ENCODE data around the gene KLC4. TPM values are rescaled to one million over a fixed set of nuclear protein-coding genes. Genes with fewer than 3 reads are reported as not detected.

KLC4 gene
- polyA plus RNA-seq, 1 experiment, result 9.1 TPM

GRCh38 chr6:43024436-43024835, 35.0 kb upstream of the KLC4 start:
- Histone ChIP-seq H3K4me3 (ENCODE audit: low read depth, low read length) (no peak overlapping the region), H3K27me3 (ENCODE audit: control insufficient read depth, insufficient read depth, low read length) (no peaks in the 10 kb centered on the region), H3K27ac (ENCODE audit: low read depth, low read length) (no peak overlapping the region), H3K9me3 (ENCODE audit: control insufficient read depth, insufficient read depth, low read length) (no peaks in the 10 kb centered on the region)
- POLR2A ChIA-PET, result interaction anchor here (0.6 kb wide), 1 partner anchor 145 kb away, joined by 3 read pairs; the partner anchor contains the start of gene RPL7L1
- TF ChIP-seq, protein P1, sequence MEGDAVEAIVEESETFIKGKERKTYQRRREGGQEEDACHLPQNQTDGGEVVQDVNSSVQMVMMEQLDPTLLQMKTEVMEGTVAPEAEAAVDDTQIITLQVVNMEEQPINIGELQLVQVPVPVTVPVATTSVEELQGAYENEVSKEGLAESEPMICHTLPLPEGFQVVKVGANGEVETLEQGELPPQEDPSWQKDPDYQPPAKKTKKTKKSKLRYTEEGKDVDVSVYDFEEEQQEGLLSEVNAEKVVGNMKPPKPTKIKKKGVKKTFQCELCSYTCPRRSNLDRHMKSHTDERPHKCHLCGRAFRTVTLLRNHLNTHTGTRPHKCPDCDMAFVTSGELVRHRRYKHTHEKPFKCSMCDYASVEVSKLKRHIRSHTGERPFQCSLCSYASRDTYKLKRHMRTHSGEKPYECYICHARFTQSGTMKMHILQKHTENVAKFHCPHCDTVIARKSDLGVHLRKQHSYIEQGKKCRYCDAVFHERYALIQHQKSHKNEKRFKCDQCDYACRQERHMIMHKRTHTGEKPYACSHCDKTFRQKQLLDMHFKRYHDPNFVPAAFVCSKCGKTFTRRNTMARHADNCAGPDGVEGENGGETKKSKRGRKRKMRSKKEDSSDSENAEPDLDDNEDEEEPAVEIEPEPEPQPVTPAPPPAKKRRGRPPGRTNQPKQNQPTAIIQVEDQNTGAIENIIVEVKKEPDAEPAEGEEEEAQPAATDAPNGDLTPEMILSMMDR (IDR thresholded peaks at IDR 0.05; ENCODE audit: low read depth, low read length), result no peak
- CTCF ChIA-PET, result no interaction called here
- DNase-seq (ENCODE audit: low read depth, low spot score), result no peak

- TF ChIP-seq, protein P1 (IDR thresholded peaks at IDR 0.05; ENCODE audit: low read depth, low read length), result no peak
- Histone ChIP-seq H3K4me3 (ENCODE audit: low read depth, low read length) (no peak overlapping the region), H3K27ac (ENCODE audit: low read depth, low read length) (peak overlapping the region; percentile 11), H3K9me3 (ENCODE audit: control insufficient read depth, insufficient read depth, low read length) (no peaks in the 10 kb centered on the region), H3K27me3 (ENCODE audit: control insufficient read depth, insufficient read depth, low read length) (no peaks in the 10 kb centered on the region)
- ChIA-PET CTCF (no interaction called here), POLR2A (interaction anchor here (0.6 kb wide), 1 partner anchor 129 kb away, joined by 3 read pairs; no protein-coding TSS in a partner anchor)
- no peak for DNase-seq (ENCODE audit: low read depth, low spot score)
These were observed 33.1 kb upstream of the KLC4 start for GRCh38 chr6:43026365-43026764.

DNA sequence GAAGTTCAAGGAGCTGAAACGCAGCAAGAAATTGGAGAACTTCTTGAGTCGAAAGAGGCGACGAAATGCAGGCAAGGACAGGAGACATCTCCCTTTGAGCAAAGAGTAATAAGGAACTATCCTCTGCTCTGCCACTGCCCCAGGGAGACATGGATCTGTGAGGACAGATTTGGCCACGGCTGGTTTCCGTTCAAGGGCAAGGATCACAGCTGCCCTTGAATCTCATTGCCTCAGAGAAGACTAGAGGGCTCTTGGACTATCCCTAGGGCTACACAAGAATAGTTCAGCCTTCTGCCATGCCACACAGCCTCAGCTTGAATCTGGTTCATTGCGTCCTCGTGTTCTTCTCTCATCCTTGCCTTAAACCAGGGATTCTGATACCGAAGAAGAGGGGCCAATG, 30.3 kb upstream of the KLC4 start:
- Histone ChIP-seq H3K27ac (ENCODE audit: low read depth, low read length) (peak overlapping the region; percentile 11), H3K4me3 (ENCODE audit: low read depth, low read length) (no peak overlapping the region), H3K9me3 (ENCODE audit: control insufficient read depth, insufficient read depth, low read length) (no peaks in the 10 kb centered on the region), H3K27me3 (ENCODE audit: control insufficient read depth, insufficient read depth, low read length) (no peaks in the 10 kb centered on the region)
- ChIA-PET CTCF (interaction anchor here (1.0 kb wide), 1 partner anchor 33 kb away, joined by 3 read pairs; no protein-coding TSS in a partner anchor), POLR2A (interaction anchor here (0.6 to 1.5 kb wide), 2 partner anchors 25 to 135 kb away, joined by 4 to 5 read pairs; partner anchors contain the start of gene CUL7)
- TF ChIP-seq, protein P1 (IDR thresholded peaks at IDR 0.05; ENCODE audit: low read depth, low read length), result no peak
- no peak for DNase-seq (ENCODE audit: low read depth, low spot score)

DNA sequence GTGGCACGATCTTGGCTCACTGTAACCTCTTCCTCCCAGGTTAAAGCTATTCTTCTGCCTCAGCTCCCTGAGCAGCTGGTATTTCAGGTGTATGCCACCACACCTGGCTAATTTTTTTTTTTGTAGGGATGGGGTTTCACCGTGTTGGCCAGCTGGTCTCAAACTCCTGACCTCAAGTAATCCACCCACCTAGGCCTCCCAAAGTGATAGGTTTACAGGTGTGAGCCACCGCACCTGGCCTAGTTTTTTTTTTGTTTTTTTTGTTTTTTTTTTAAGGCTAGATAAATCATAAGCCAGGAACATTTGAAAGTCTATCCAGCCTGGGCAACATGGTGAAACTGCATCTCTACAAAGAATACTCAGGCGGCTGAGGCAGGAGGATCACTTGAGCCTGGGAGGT, 27.1 kb upstream of the KLC4 start:
- Histone ChIP-seq H3K4me3 (ENCODE audit: low read depth, low read length) (no peak overlapping the region), H3K9me3 (ENCODE audit: control insufficient read depth, insufficient read depth, low read length) (no peaks in the 10 kb centered on the region), H3K27ac (ENCODE audit: low read depth, low read length) (no peak overlapping the region), H3K27me3 (ENCODE audit: control insufficient read depth, insufficient read depth, low read length) (no peaks in the 10 kb centered on the region)
- DNase-seq (ENCODE audit: low read depth, low spot score), result no peak
- ChIA-PET CTCF (interaction anchor here (1.2 to 1.9 kb wide), 2 partner anchors 111 to 131 kb away, joined by 3 to 5 read pairs; no protein-coding TSS in a partner anchor), POLR2A (interaction anchor here (0.7 to 1.9 kb wide), 3 partner anchors 11 to 142 kb away, joined by 4 to 12 read pairs (median 6); partner anchors contain the start of genes KLHDC3 and RRP36)
- TF ChIP-seq, protein P1 (IDR thresholded peaks at IDR 0.05; ENCODE audit: low read depth, low read length), result no peak

GRCh38 chr6:43033496-43034189, 25.8 kb upstream of the KLC4 start:
- no peaks in the 10 kb centered on the region for H3K27me3 ChIP-seq (ENCODE audit: control insufficient read depth, insufficient read depth, low read length)
- ChIA-PET POLR2A (interaction anchor here (1.5 to 1.9 kb wide), 2 partner anchors 12 to 19 kb away, joined by 6 to 12 read pairs; partner anchors contain the start of genes KLHDC3 and RRP36), CTCF (interaction anchor here (0.6 to 1.9 kb wide), 3 partner anchors 10 to 133 kb away, joined by 3 to 6 read pairs (median 5); no protein-coding TSS in a partner anchor)
- no peak overlapping the region for H3K4me3 ChIP-seq (ENCODE audit: low read depth, low read length)
- H3K9me3 ChIP-seq (ENCODE audit: control insufficient read depth, insufficient read depth, low read length), result no peaks in the 10 kb centered on the region
- H3K27ac ChIP-seq (ENCODE audit: low read depth, low read length), result no peak overlapping the region
- DNase-seq (ENCODE audit: low read depth, low spot score), result no peak
- TF ChIP-seq, protein P1 (IDR thresholded peaks at IDR 0.05; ENCODE audit: low read depth, low read length), result no peak
